Spleen (tissue), 7 donors: ENCODE measurements around the gene GPHN.

ENCODE experiments used
- POLR2A ChIP-seq, 3 donors: fragments of 450-650 bp; IDR thresholded peaks; one replicate each; pipeline ENCODE4 v1.5.1; 2017; ENCODE audit warnings: antibody characterized with exemption in 3 of 3, mild to moderate bottlenecking in 1 of 3
- POLR2AphosphoS5 ChIP-seq, 3 donors: sonication (generic); formaldehyde crosslinking; IDR thresholded peaks; one replicate each; pipeline ENCODE4 v1.5.1; 2017; ENCODE audit warnings: antibody characterized with exemption in 3 of 3
- TF ChIP-seq, protein P1 (sequence below), 11 experiments: fragments of 200-600 bp in 7 of 11; fragments of 450-650 bp in 4 of 11; sonication (generic) in 4 of 11; IDR thresholded peaks in 8 of 11; conservative IDR thresholded peaks in 3 of 11; 1 replicate in 7 of 11; 2 replicates in 4 of 11; pipeline versions ENCODE4 v1.4.0 to v1.8.0; 2016 to 2021; ENCODE audit warnings: antibody characterized with exemption in 11 of 11, inconsistent platforms in 4 of 11, mild to moderate bottlenecking in 1 of 11
- donor health status: DM: no; HTN: no; CAD: no; lungs with moderate emphysema.
- donor health status: DM: no; HTN: no; CAD: no.
- donor health status: DM: no; HTN: no; CAD: no.

GRCh38 chr14:66920196-66920595 is 412.2 kb downstream of the GPHN start:
- TF ChIP-seq, protein P1, sequence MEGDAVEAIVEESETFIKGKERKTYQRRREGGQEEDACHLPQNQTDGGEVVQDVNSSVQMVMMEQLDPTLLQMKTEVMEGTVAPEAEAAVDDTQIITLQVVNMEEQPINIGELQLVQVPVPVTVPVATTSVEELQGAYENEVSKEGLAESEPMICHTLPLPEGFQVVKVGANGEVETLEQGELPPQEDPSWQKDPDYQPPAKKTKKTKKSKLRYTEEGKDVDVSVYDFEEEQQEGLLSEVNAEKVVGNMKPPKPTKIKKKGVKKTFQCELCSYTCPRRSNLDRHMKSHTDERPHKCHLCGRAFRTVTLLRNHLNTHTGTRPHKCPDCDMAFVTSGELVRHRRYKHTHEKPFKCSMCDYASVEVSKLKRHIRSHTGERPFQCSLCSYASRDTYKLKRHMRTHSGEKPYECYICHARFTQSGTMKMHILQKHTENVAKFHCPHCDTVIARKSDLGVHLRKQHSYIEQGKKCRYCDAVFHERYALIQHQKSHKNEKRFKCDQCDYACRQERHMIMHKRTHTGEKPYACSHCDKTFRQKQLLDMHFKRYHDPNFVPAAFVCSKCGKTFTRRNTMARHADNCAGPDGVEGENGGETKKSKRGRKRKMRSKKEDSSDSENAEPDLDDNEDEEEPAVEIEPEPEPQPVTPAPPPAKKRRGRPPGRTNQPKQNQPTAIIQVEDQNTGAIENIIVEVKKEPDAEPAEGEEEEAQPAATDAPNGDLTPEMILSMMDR (IDR thresholded peaks at IDR 0.05 in 8 of 11, conservative IDR thresholded peaks at IDR 0.05 in 3 of 11): no peak
- TF ChIP-seq POLR2A (IDR thresholded peaks at IDR 0.05) (no peak), POLR2AphosphoS5 (IDR thresholded peaks at IDR 0.05) (no peak)
